HepG2 (cell line): ENCODE data around the gene ACAP3. TPM values are rescaled to one million over a fixed set of nuclear protein-coding genes. Genes with fewer than 3 reads are reported as not detected.

ENCODE experiments used
- CEBPZ ChIP-seq: IDR thresholded peaks from 2 replicates; pipeline ENCODE4 v1.6.1; 2012; ENCODE audit warnings: low read length, improper control_type of control experiment
- ELK4 ChIP-seq: sonication (generic); formaldehyde crosslinking; IDR thresholded peaks from 2 replicates; pipeline ENCODE4 v1.9.0; 2021; ENCODE audit warnings: missing genetic modification reagents, borderline replicate concordance
- FIP1L1 ChIP-seq: fragments of 200-400 bp; formaldehyde crosslinking; IDR thresholded peaks from 2 replicates; pipeline ENCODE4 v1.6.1; 2018; ENCODE audit warnings: low read depth, mild to moderate bottlenecking, low read length, moderate library complexity, borderline replicate concordance; ENCODE audit not compliant: insufficient read depth
- GTF2F1 ChIP-seq: fragments of 150-350 bp; IDR thresholded peaks from 2 replicates; pipeline ENCODE4 v1.6.1; 2014; ENCODE audit warnings: low read length
- HNRNPUL1 ChIP-seq: fragments of 200-400 bp; formaldehyde crosslinking; IDR thresholded peaks from 2 replicates; pipeline ENCODE4 v1.6.1; 2017; ENCODE audit warnings: low read depth, mild to moderate bottlenecking, low read length, moderate library complexity
- KAT2B ChIP-seq: fragments of 150-350 bp; IDR thresholded peaks from 2 replicates; pipeline ENCODE4 v1.6.1; 2014; ENCODE audit warnings: low read depth, low read length, borderline replicate concordance
- LRRFIP1 ChIP-seq: sonication (generic); formaldehyde crosslinking; conservative IDR thresholded peaks from 2 replicates; pipeline ENCODE4 v1.4.0; 2020; ENCODE audit warnings: missing genetic modification reagents
- PHB2 ChIP-seq: fragments of 450-650 bp; IDR thresholded peaks from 2 replicates; pipeline ENCODE4 v1.6.1; 2018; ENCODE audit not compliant: partially characterized antibody
- RARA ChIP-seq: IDR thresholded peaks from 2 replicates; pipeline ENCODE4 v1.6.1; 2016; ENCODE audit warnings: missing genetic modification reagents, missing compliant biosample characterization
- RFX1 ChIP-seq: fragments of 450-650 bp; IDR thresholded peaks from 2 replicates; pipeline ENCODE4 v1.6.1; 2017
- TOPORS ChIP-seq: sonication (generic); formaldehyde crosslinking; IDR thresholded peaks from 2 replicates; pipeline ENCODE4 v1.8.0; 2023; ENCODE audit warnings: mild to moderate bottlenecking, missing genetic modification reagents
- ZC3H13 ChIP-seq: sonication (generic); formaldehyde crosslinking; IDR thresholded peaks from 2 replicates; pipeline ENCODE4 v1.8.1; 2023; ENCODE audit warnings: mild to moderate bottlenecking, missing genetic modification reagents, moderate library complexity
- ZNF264 ChIP-seq: sonication (generic); formaldehyde crosslinking; IDR thresholded peaks from 2 replicates; pipeline ENCODE4 v1.4.0; 2020; ENCODE audit warnings: missing genetic modification reagents
- ZNF276 ChIP-seq: sonication (generic); formaldehyde crosslinking; IDR thresholded peaks from 2 replicates; pipeline ENCODE4 v1.4.0; 2020; ENCODE audit warnings: mild to moderate bottlenecking, low read depth, missing genetic modification reagents
- ZNF501 ChIP-seq: sonication (generic); formaldehyde crosslinking; IDR thresholded peaks from 2 replicates; pipeline ENCODE4 v1.5.1; 2020; ENCODE audit warnings: mild to moderate bottlenecking, moderate library complexity, missing genetic modification reagents
- ZNF547 ChIP-seq: sonication (generic); formaldehyde crosslinking; IDR thresholded peaks from 2 replicates; pipeline ENCODE4 v1.5.1; 2020; ENCODE audit warnings: mild to moderate bottlenecking, missing genetic modification reagents
- ZNF598 ChIP-seq: sonication (generic); formaldehyde crosslinking; IDR thresholded peaks from 2 replicates; pipeline ENCODE4 v1.5.1; 2020; ENCODE audit warnings: mild to moderate bottlenecking, missing genetic modification reagents, borderline replicate concordance
- ZNF761 ChIP-seq: sonication (generic); formaldehyde crosslinking; conservative IDR thresholded peaks from 2 replicates; pipeline ENCODE4 v1.4.0; 2020; ENCODE audit warnings: mild to moderate bottlenecking, missing genetic modification reagents
- ZNF839 ChIP-seq: sonication (generic); formaldehyde crosslinking; IDR thresholded peaks from 2 replicates; pipeline ENCODE4 v1.4.0; 2020; ENCODE audit warnings: missing genetic modification reagents, mild to moderate bottlenecking, borderline replicate concordance
- polyA plus RNA-seq, 8 experiments: library from polyadenylated mRNA; depleted of rRNA in 3 of 8; stranded (reverse) in 7 of 8; unstranded in 1 of 8; fragments of >200 nt; fragmentation: Illumina TruSeq in 4 of 8; extraction: Trizol in 4 of 8; gene quantifications; 2 replicates each; pipeline versions ENCODE4 v1.2.1 to v1.2.3, GENCODE V29; 2011 to 2016; ENCODE audit warnings: low read depth in 4 of 8, missing spikeins in 1 of 8, mixed read lengths in 1 of 8; ENCODE audit not compliant: insufficient read depth in 1 of 8
- total RNA-seq, 5 experiments: library from RNA; depleted of rRNA; stranded (reverse); fragments of >200 nt; fragmentation: Illumina TruSeq; extraction: Trizol; gene quantifications; 2 replicates each; pipeline ENCODE4 v1.2.3, GENCODE V29; 2016; ENCODE audit warnings: low read depth in 1 of 5

Gene ACAP3
- total and polyA plus RNA-seq, 2 of the 13 experiments (the other 11 are each of a cell fraction or from before 2014, with no cell fraction given), result 29.4 to 50.8 TPM

- TF ChIP-seq LRRFIP1 (no peak), RFX1 (no peak), GTF2F1 (no peak), RARA (CRISPR knock-in tag) (no peak), CEBPZ (no peak), ZNF501 (peak; percentile 19; the same call in 1 of the 2 replicates), ZNF839 (CRISPR knock-in tag) (no peak), ZNF761 (CRISPR knock-in tag) (no peak), HNRNPUL1 (no peak), ZNF276 (no peak), ZNF264 (CRISPR knock-in tag) (no peak), FIP1L1 (no peak), KAT2B (no peak), ZNF547 (CRISPR knock-in tag) (no peak), ZC3H13 (CRISPR knock-in tag) (peak; percentile 65; the same call in 1 of the 2 replicates), TOPORS (CRISPR knock-in tag) (no peak), ELK4 (CRISPR knock-in tag) (no peak), ZNF598 (CRISPR knock-in tag) (no peak), PHB2 (no peak)
Measured at GRCh38 chr1:1291548-1292441, 15.9 kb downstream of the ACAP3 start (continued).
